ENCODE data around the gene COX19. TPM values are rescaled to one million over a fixed set of nuclear protein-coding genes. Genes with fewer than 3 reads are reported as not detected.

The COX19 gene, protein sequence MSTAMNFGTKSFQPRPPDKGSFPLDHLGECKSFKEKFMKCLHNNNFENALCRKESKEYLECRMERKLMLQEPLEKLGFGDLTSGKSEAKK
- 10 to 100 TPM; 15.9 to 41.3 (median 24.7) TPM for total RNA-seq

DNA sequence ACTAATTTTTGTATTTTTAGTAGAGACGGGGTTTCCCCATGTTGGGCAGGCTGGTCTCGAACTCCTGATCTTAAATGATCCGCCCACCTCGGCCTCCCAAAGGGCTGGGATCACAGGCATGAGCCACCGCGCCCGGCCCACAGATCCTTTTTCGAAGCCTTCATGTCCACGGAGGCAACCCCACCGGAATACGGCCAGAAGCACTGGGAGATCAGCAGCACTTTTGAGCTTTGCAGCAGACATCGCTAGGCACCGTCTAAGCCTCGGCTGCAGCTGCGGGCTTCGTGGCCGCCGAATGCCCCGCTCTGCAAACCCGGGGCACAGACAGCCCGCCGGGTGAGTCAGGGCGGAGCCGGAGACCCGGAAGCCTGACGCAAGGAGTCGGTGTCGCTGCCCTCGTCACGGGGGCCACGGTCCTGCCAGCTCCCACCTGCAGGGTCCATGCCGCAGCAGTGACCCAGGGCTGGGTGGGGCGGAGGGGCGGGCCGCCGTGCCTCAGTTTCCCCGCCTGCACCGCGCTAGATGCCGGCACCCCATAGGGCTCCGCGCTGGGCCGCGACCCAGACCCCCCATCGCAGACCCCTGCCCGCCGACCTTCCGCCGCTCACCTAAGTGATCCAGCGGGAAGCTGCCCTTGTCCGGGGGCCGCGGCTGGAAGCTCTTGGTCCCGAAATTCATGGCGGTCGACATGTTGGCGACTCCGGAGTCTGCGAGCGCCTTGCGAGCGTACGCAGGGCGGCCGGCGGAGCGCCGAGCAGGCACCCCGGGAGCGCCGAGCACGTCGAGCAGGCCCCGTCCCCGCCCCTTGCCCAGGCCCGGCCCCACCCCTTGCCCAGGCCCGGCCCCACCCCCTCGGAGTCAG lies at the start of gene COX19:
COX19 (minus strand) TSS at position 730 of the 862 bp plus-strand sequence; CDS start at position 690, 40 bp downstream.
- Histone ChIP-seq H3K4me3 (peak within 1 kb of the TSS; percentile 84 to 100 (median 94)), H3K4me1 (peaks cover 0 to 48% (median 12%) of the 10 kb centered on the region in 4 donors), H3K27me3 (no peaks in the 10 kb centered on the region), H3K36me3 (peaks cover 0 to 34% (median 0%) of the 10 kb centered on the region in 3 donors), H3K27ac (peak within 1 kb of the TSS; percentile 93 to 100 (median 97)), H3K9me3 (no peaks in the 10 kb centered on the region)
- TF ChIP-seq POLR2A (IDR thresholded peaks at IDR 0.05): peak; percentile 64 to 84
- TF ChIP-seq, protein P1, sequence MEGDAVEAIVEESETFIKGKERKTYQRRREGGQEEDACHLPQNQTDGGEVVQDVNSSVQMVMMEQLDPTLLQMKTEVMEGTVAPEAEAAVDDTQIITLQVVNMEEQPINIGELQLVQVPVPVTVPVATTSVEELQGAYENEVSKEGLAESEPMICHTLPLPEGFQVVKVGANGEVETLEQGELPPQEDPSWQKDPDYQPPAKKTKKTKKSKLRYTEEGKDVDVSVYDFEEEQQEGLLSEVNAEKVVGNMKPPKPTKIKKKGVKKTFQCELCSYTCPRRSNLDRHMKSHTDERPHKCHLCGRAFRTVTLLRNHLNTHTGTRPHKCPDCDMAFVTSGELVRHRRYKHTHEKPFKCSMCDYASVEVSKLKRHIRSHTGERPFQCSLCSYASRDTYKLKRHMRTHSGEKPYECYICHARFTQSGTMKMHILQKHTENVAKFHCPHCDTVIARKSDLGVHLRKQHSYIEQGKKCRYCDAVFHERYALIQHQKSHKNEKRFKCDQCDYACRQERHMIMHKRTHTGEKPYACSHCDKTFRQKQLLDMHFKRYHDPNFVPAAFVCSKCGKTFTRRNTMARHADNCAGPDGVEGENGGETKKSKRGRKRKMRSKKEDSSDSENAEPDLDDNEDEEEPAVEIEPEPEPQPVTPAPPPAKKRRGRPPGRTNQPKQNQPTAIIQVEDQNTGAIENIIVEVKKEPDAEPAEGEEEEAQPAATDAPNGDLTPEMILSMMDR (IDR thresholded peaks at IDR 0.05): no peak
- DNase-seq: peak; percentile 81 to 95 (median 93)

DNA sequence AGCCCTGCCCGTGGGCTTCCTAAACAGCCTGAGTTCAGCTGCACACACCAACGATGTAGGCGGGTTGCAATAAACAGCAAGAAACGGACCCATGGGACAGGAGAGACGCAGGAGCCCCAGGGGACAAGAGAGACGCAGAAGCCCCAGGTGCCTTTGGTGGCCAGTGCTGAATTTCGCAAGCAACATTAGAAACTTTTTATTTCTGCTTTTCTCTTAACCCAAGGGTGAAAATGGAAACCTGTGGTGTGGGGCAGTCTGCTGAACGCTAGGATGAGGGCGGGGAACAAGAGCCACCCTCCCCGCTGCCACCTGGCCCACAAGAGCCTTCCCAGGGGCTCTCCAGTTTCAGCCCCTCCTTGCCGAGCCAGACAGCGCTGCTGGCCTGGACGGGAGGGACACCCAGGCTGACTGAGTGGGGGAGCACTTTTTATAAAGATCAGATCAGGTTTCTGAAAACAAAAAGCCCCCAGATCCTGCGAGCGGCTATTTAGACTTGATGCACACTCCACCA lies 49.0 kb upstream of the COX19 start:
- DNase-seq: peak in 2 of 3 donors; percentile 81 to 88
- TF ChIP-seq, protein P1 (IDR thresholded peaks at IDR 0.05): no peak
- TF ChIP-seq POLR2A (IDR thresholded peaks at IDR 0.05): no peak
- Histone ChIP-seq H3K27me3 (no peaks in the 10 kb centered on the region), H3K36me3 (no peaks in the 10 kb centered on the region), H3K4me1 (peaks cover 3 to 30% (median 14%) of the 10 kb centered on the region in 4 donors), H3K27ac (peak overlapping the region in 2 of 4 donors; percentile 29 to 78), H3K9me3 (no peaks in the 10 kb centered on the region), H3K4me3 (no peak overlapping the region)

DNA sequence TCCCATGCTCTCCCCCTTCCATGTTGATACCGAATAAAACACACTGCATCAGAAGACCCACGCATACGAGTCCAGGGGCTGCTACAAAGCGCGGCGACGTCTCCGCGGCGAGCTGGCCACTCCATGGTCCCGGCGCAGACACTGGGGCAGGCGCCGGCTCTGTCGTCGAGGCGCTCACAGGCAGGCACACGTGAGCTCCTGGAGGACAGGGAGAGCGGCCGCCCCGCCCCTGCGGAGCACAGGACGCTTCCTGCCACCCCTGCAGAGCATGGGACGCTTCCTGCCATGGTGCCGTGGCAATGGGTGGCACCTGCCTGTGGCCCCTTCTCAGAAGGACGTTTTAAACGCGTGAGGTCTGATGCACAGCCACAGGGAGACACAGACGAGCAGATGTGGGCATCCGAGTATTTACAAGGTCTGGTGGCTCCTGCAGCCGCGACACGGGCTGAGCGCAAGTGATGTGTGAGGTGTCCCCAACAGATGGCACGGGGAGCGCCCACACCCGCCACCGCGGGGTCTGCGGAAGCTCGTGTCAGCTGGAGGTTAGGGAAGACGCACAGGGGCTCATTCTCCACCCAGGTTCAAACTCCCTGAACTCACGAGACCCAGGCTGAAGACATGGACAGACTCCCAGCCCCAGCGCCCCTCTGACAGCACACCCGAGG lies 47.6 kb upstream of the COX19 start:
- Histone ChIP-seq H3K27ac (peak overlapping the region in 1 of 4 donors; percentile 78), H3K4me1 (peaks cover 0 to 25% (median 9%) of the 10 kb centered on the region in 4 donors), H3K27me3 (no peaks in the 10 kb centered on the region), H3K36me3 (no peaks in the 10 kb centered on the region), H3K9me3 (no peaks in the 10 kb centered on the region), H3K4me3 (no peak overlapping the region)
- TF ChIP-seq, protein P1 (IDR thresholded peaks at IDR 0.05): no peak
- no peak for TF ChIP-seq POLR2A (IDR thresholded peaks at IDR 0.05)
- DNase-seq: peak in 2 of 3 donors; percentile 84 to 89

DNA sequence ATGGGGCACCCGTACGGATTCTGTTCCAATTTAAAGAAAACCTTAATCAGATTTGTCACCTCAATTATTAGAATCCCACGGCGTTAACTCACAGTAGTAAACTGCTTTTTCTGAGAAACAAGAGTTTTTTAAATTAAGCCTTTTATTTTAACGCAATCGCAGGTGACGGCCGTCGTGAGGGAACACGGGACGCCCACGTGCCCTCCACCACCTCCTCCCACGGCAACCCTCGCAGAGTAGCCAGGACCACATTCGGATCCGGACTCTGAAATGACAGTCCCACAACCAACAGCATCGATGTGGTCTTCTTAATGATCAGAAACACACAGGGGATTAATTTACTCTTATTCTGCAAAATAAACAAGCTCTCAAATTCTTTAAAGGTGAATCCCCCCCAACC lies 47.0 kb upstream of the COX19 start:
- H3K4me3 ChIP-seq: no peak overlapping the region
- peaks cover 0 to 20% (median 7%) of the 10 kb centered on the region in 4 donors for H3K4me1 ChIP-seq
- no peak overlapping the region for H3K27ac ChIP-seq
- no peaks in the 10 kb centered on the region for H3K27me3 ChIP-seq
- H3K36me3 ChIP-seq: no peaks in the 10 kb centered on the region
- no peak for DNase-seq
- no peaks in the 10 kb centered on the region for H3K9me3 ChIP-seq
- TF ChIP-seq POLR2A (IDR thresholded peaks at IDR 0.05): no peak
- TF ChIP-seq, protein P1 (IDR thresholded peaks at IDR 0.05): no peak

DNA sequence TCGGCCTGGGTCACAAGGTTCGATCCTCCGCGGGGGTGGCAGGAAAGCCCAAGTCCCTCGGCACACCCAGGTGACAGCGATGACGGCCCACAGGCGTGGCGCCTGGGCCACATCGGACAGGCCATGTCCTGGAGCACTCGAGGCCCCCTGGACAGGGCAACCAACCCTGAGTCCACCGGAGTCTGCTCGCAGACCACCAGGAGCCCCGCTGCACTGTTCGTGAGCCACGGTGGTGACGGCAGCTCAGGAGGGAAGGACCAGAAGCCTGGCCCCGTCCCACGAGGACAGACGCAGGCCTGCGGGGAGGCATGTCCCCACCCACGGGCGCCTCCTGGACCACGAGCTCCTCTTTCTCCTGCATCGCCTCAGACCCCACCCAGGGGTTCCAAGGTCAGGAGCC lies 46.6 kb upstream of the COX19 start:
- Histone ChIP-seq H3K9me3 (no peaks in the 10 kb centered on the region), H3K36me3 (no peaks in the 10 kb centered on the region), H3K4me3 (no peak overlapping the region), H3K27me3 (no peaks in the 10 kb centered on the region), H3K27ac (no peak overlapping the region), H3K4me1 (peaks cover 0 to 17% (median 5%) of the 10 kb centered on the region in 4 donors)
- TF ChIP-seq POLR2A (IDR thresholded peaks at IDR 0.05): no peak
- TF ChIP-seq, protein P1 (IDR thresholded peaks at IDR 0.05): no peak
- DNase-seq: no peak
